H1 (cell line): Measurements from ENCODE around the gene DHRS12. TPM values are rescaled to one million over a fixed set of nuclear protein-coding genes. Genes with fewer than 3 reads are reported as not detected.

Experiments used
- CTCF ChIA-PET: fragments of 300-600 bp; sonication (Branson Sonifier 250); formaldehyde crosslinking; loops from one replicate; lab custom pipeline; 2021; ENCODE audit not compliant: partially characterized antibody; lab: Charles Lee
- POLR2A ChIA-PET: fragments of 300-600 bp; sonication (Branson Sonifier 250); formaldehyde crosslinking; loops from one replicate; lab custom pipeline; 2021; ENCODE audit warnings: inconsistent platforms; ENCODE audit not compliant: partially characterized antibody; lab: Charles Lee
- DNase-seq, 2 experiments: peaks; one replicate each; pipeline versions ENCODE4 v3.0.0 to v3.0.0-alpha.2; 2010 to 2022; ENCODE audit warnings: low spot score in 2 of 2, low read depth in 1 of 2, mixed read lengths in 1 of 2
- FAIRE-seq: peaks from 2 replicates; lab custom pipeline; 2011; peaks lifted over from hg19 to GRCh38; lab: Jason Lieb, UNC
- H2AFZ ChIP-seq: 2 replicates; pipeline ENCODE4 v1.8.1; 2012; ENCODE audit warnings: low read length, inconsistent platforms
- H2AK5ac ChIP-seq: 2 replicates; pipeline ENCODE4 v1.6.1; 2013; ENCODE audit warnings: low read depth, low read length
- H2BK120ac ChIP-seq: replicated peaks from 2 replicates; pipeline ENCODE3; 2013; ENCODE audit warnings: low read depth, low read length, inconsistent platforms
- H2BK12ac ChIP-seq: 2 replicates; pipeline ENCODE4 v1.6.1; 2013; ENCODE audit warnings: low read depth, low read length
- H2BK15ac ChIP-seq: 2 replicates; pipeline ENCODE4 v1.6.1; 2013; ENCODE audit warnings: low read length
- H2BK20ac ChIP-seq: 2 replicates; pipeline ENCODE4 v1.6.1; 2013; ENCODE audit warnings: low read length
- H2BK5ac ChIP-seq: 2 replicates; pipeline ENCODE4 v1.6.1; 2013; ENCODE audit warnings: low read depth, low read length
- H3K14ac ChIP-seq: 2 replicates; pipeline ENCODE4 v1.6.1; 2013; ENCODE audit warnings: inconsistent platforms; ENCODE audit not compliant: insufficient read length
- H3K18ac ChIP-seq: 2 replicates; pipeline ENCODE4 v1.6.1; 2013; ENCODE audit warnings: low read length; ENCODE audit errors: extremely low read depth
- H3K23ac ChIP-seq: 2 replicates; pipeline ENCODE4 v1.6.1; 2013; ENCODE audit warnings: inconsistent platforms; ENCODE audit not compliant: insufficient read length
- H3K23me2 ChIP-seq: 2 replicates; pipeline ENCODE4 v1.6.1; 2013; ENCODE audit warnings: low read depth, low read length
- H3K27ac ChIP-seq: 2 replicates; pipeline ENCODE4 v1.6.1; 2011; ENCODE audit warnings: low read depth, low read length, inconsistent platforms
- H3K27me3 ChIP-seq, 4 experiments: replicated peaks in 1 of 4; 1 replicate in 1 of 4; 2 replicates in 3 of 4; pipeline versions ENCODE4 v1.6.1 to v1.8.1; 2011 to 2013; ENCODE audit warnings: low read length in 3 of 4, mild to moderate bottlenecking in 3 of 4, inconsistent platforms in 2 of 4, mixed read lengths in 2 of 4, moderate library complexity in 1 of 4; ENCODE audit not compliant: control insufficient read depth in 3 of 4, insufficient read depth in 3 of 4; ENCODE audit errors: extremely low read depth in 1 of 4
- H3K36me3 ChIP-seq, 4 experiments: 2 replicates each; pipeline versions ENCODE4 v1.6.1 to v1.8.1; 2011 to 2013; ENCODE audit warnings: mild to moderate bottlenecking in 4 of 4, low read length in 3 of 4, moderate library complexity in 2 of 4, control low read depth in 1 of 4, inconsistent platforms in 1 of 4; ENCODE audit not compliant: insufficient read depth in 4 of 4, control insufficient read depth in 2 of 4
- H3K4ac ChIP-seq: replicated peaks from 2 replicates; pipeline ENCODE3; 2013; ENCODE audit warnings: low read length, low read depth, mixed read lengths, inconsistent platforms; ENCODE audit not compliant: insufficient read length
- H3K4me1 ChIP-seq, 4 experiments: replicated peaks in 1 of 4; 1 replicate in 1 of 4; 2 replicates in 3 of 4; pipeline versions ENCODE4 v1.6.1 to v1.8.1; 2011 to 2013; ENCODE audit warnings: low read length in 3 of 4, inconsistent platforms in 2 of 4, mixed read lengths in 1 of 4; ENCODE audit not compliant: insufficient read depth in 4 of 4, control insufficient read depth in 3 of 4
- H3K4me2 ChIP-seq, 2 experiments: 2 replicates each; pipeline versions ENCODE4 v1.6.1 to v1.8.1; 2011 to 2013; ENCODE audit warnings: low read depth in 2 of 2, low read length in 2 of 2, control low read depth in 1 of 2, inconsistent platforms in 1 of 2, mild to moderate bottlenecking in 1 of 2; ENCODE audit not compliant: insufficient read depth in 1 of 2
- H3K4me3 ChIP-seq, 4 experiments: fragments of 200-600, 300-600 bp in 1 of 4; sonication (generic), shearing (Covaris generic), sonication (Bioruptor Twin) in 1 of 4; 2 replicates each; pipeline versions ENCODE4 v1.5.1 to v1.8.1; 2011 to 2016; ENCODE audit warnings: low read length in 4 of 4, low read depth in 3 of 4, control low read depth in 2 of 4, inconsistent platforms in 2 of 4, mild to moderate bottlenecking in 2 of 4, mixed read lengths in 1 of 4, moderate library complexity in 1 of 4; ENCODE audit not compliant: insufficient read depth in 2 of 4; ENCODE audit errors: extremely low read depth in 1 of 4
- H3K56ac ChIP-seq: replicated peaks from 2 replicates; pipeline ENCODE3; 2013; ENCODE audit warnings: low read depth, mild to moderate bottlenecking, mixed read lengths, low read length, inconsistent platforms; ENCODE audit not compliant: insufficient read length
- H3K79me1 ChIP-seq: 2 replicates; pipeline ENCODE4 v1.6.1; 2013; ENCODE audit warnings: low read depth, low read length, control low read depth
- H3K79me2 ChIP-seq, 2 experiments: 2 replicates each; pipeline versions ENCODE4 v1.6.1 to v1.8.1; 2012 to 2013; ENCODE audit warnings: low read length in 2 of 2, mild to moderate bottlenecking in 2 of 2, inconsistent platforms in 1 of 2; ENCODE audit not compliant: insufficient read depth in 2 of 2, control insufficient read depth in 1 of 2
- H3K9ac ChIP-seq, 4 experiments: replicated peaks in 1 of 4; 1 replicate in 1 of 4; 2 replicates in 3 of 4; pipeline versions ENCODE4 v1.6.1 to v1.8.1; 2011 to 2013; ENCODE audit warnings: low read depth in 3 of 4, low read length in 3 of 4, control low read depth in 2 of 4, mild to moderate bottlenecking in 2 of 4, moderate library complexity in 2 of 4, inconsistent platforms in 1 of 4; ENCODE audit errors: extremely low read depth in 1 of 4
- H3K9me3 ChIP-seq, 2 experiments: 2 replicates each; pipeline versions ENCODE4 v1.6.1 to v1.8.1; 2012 to 2013; ENCODE audit warnings: mild to moderate bottlenecking in 2 of 2, moderate library complexity in 2 of 2, control low read depth in 1 of 2, inconsistent platforms in 1 of 2, low read depth in 1 of 2, low read length in 1 of 2, mixed read lengths in 1 of 2; ENCODE audit not compliant: insufficient read depth in 2 of 2
- H4K20me1 ChIP-seq, 2 experiments: replicated peaks in 1 of 2; 2 replicates each; pipeline versions ENCODE3 to v1.8.1; 2011 to 2013; ENCODE audit warnings: inconsistent platforms in 2 of 2, low read length in 2 of 2, mild to moderate bottlenecking in 1 of 2; ENCODE audit not compliant: insufficient read depth in 2 of 2, control insufficient read depth in 1 of 2
- H4K5ac ChIP-seq: 2 replicates; pipeline ENCODE4 v1.6.1; 2013; ENCODE audit warnings: low read length, low read depth, mixed read lengths, inconsistent platforms; ENCODE audit not compliant: insufficient read length
- H4K8ac ChIP-seq: 2 replicates; pipeline ENCODE4 v1.8.0; 2013; ENCODE audit warnings: mild to moderate bottlenecking, moderate library complexity, low read length, inconsistent platforms; ENCODE audit not compliant: insufficient read depth; ENCODE audit errors: extremely low read depth
- H4K91ac ChIP-seq: replicated peaks from 2 replicates; pipeline ENCODE3; 2013; ENCODE audit warnings: low read length, mixed read lengths, inconsistent platforms; ENCODE audit not compliant: insufficient read length
- BACH1 ChIP-seq: IDR thresholded peaks from 2 replicates; pipeline ENCODE4 v1.6.1; 2012; ENCODE audit warnings: low read length, improper control_type of control experiment
- CBX5 ChIP-seq: fragments of 300-800, 300-1000 bp; sonication (generic); IDR thresholded peaks from 2 replicates; pipeline ENCODE4 v1.7.1; 2016; ENCODE audit warnings: antibody characterized with exemption, low read length, low read depth
- CEBPB ChIP-seq: IDR thresholded peaks from 2 replicates; pipeline ENCODE4 v1.6.1; 2012; ENCODE audit warnings: low read depth, low read length
- CHD2 ChIP-seq: IDR thresholded peaks from 2 replicates; pipeline ENCODE4 v1.6.1; 2012; ENCODE audit warnings: low read length, improper control_type of control experiment
- EGR1 ChIP-seq: IDR thresholded peaks from 2 replicates; pipeline ENCODE4 v1.6.1; 2011; ENCODE audit warnings: low read depth, low read length, borderline replicate concordance
- SIX5 ChIP-seq: IDR thresholded peaks from 2 replicates; pipeline ENCODE4 v1.6.1; 2011; ENCODE audit warnings: mild to moderate bottlenecking, low read depth, low read length
- TBP ChIP-seq: IDR thresholded peaks from 2 replicates; pipeline ENCODE4 v1.6.1; 2011; ENCODE audit warnings: low read depth, low read length, improper control_type of control experiment
- WGBS, 2 experiments: shearing (Covaris generic) in 1 of 2; methylation state at CpG; one replicate each; pipeline versions ENCODE4 v1.1.6 to v1.1.7; 2013 to 2015; ENCODE audit warnings: low lambda C conversion rate in 2 of 2, mixed read lengths in 2 of 2, inconsistent platforms in 1 of 2, low coverage in 1 of 2, missing lambda C conversion rate in 1 of 2; ENCODE audit not compliant: insufficient replicate concordance in 2 of 2, insufficient coverage in 1 of 2, insufficient read length in 1 of 2; ENCODE audit errors: extremely low coverage in 1 of 2, missing lambda C conversion rate in 1 of 2; 5-methylcytosine and 5-hydroxymethylcytosine counted together
- polyA plus RNA-seq, 7 experiments: library from polyadenylated mRNA; depleted of rRNA in 3 of 7; stranded (reverse) in 5 of 7; unstranded in 2 of 7; fragments of >200 nt in 5 of 7; fragments of 200-250 nt in 2 of 7; gene quantifications; 1 replicate in 5 of 7; 2 replicates in 1 of 7; 4 replicates in 1 of 7; pipeline versions ENCODE4 v1.2.1 to v1.2.3, GENCODE V29; 2011 to 2013; ENCODE audit warnings: missing spikeins in 2 of 7, mixed read lengths in 2 of 7
- total RNA-seq: library from RNA; stranded (reverse); fragmentation: NEBNext Ultra II Directional; extraction: Animal tissue kit (Norgen Biotek cat#: 25700); gene quantifications from 2 replicates; pipeline ENCODE4 v1.2.1, GENCODE V29; 2021
- TF ChIP-seq, protein P1 (sequence below): IDR thresholded peaks from 2 replicates; pipeline ENCODE4 v1.6.1; 2012; ENCODE audit warnings: inconsistent platforms

The DHRS12 gene
- total and polyA plus RNA-seq, 2 of the 8 experiments (the other 6 are each of a cell fraction or from before 2014, with no cell fraction given), result 8.7 TPM

DNA sequence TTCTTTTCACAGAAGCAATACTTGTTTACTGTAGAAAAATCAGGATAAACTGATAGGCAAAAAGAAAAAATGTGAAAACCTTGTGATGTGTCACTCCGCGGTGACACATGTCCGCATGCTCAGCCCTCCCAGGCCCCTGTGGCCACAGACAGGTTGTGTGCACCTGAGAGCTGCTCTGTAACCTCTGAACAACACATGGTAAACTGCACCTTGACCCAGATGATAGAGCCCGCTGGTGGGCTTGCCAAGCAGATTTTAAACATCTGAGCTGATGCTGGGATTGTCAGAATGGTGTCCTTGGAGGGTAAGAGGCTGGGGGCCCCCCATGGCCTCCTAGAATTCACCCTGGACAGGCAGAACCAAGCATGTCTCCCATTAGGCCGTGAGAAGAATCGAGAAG lies 33.8 kb downstream of the DHRS12 start:
- Histone ChIP-seq H3K4me2 (no peak overlapping the region), H3K56ac (no peak overlapping the region), H3K18ac (no peak overlapping the region), H4K8ac (no peak overlapping the region), H3K4ac (no peak overlapping the region), H4K91ac (no peak overlapping the region), H2BK20ac (no peak overlapping the region), H2BK15ac (no peak overlapping the region), H4K5ac (no peak overlapping the region), H3K27ac (no peak overlapping the region), H3K9ac (no peak overlapping the region), H4K20me1 (peaks cover 0 to 3% of the 10 kb centered on the region in 2 experiments), H3K79me1 (no peaks in the 10 kb centered on the region), H3K14ac (no peak overlapping the region), H2BK12ac (no peak overlapping the region), H3K4me1 (peaks cover 7 to 12% (median 9%) of the 10 kb centered on the region in 4 experiments), H3K36me3 (no peaks in the 10 kb centered on the region), H3K23me2 (no peaks in the 10 kb centered on the region), H3K79me2 (no peaks in the 10 kb centered on the region), H3K9me3 (no peaks in the 10 kb centered on the region), H2AK5ac (no peak overlapping the region), H3K23ac (no peak overlapping the region), H2AFZ (no peak overlapping the region), H3K27me3 (no peaks in the 10 kb centered on the region), H2BK5ac (no peak overlapping the region), H3K4me3 (no peak overlapping the region), H2BK120ac (no peak overlapping the region)
- 90% methylated on average over 6 of the region's 6 CpGs; no CpG with 5 or more reads in 1 of the 2 experiments for WGBS, 2 experiments
- no peak for DNase-seq
- POLR2A ChIA-PET, result interaction anchor here (0.7 to 3.0 kb wide), 5 partner anchors 10 to 331 kb away, joined by 3 to 20 read pairs (median 3); partner anchors contain the start of gene INTS6
- CTCF ChIA-PET, result interaction anchor here (0.6 to 4.3 kb wide), 6 partner anchors 12 to 330 kb away, joined by 3 to 38 read pairs (median 7); no protein-coding TSS in a partner anchor
- no peak for FAIRE-seq
- TF ChIP-seq, protein P1, sequence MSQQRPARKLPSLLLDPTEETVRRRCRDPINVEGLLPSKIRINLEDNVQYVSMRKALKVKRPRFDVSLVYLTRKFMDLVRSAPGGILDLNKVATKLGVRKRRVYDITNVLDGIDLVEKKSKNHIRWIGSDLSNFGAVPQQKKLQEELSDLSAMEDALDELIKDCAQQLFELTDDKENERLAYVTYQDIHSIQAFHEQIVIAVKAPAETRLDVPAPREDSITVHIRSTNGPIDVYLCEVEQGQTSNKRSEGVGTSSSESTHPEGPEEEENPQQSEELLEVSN, result no peak
- TF ChIP-seq TBP, result no peak
- no peak for TF ChIP-seq CEBPB
- TF ChIP-seq CBX5, result no peak
- TF ChIP-seq SIX5, result no peak
- no peak for TF ChIP-seq CHD2
- no peak for TF ChIP-seq BACH1
- TF ChIP-seq EGR1, result no peak
